ENCODE results near the gene MED13L.

Gene MED13L

DNA sequence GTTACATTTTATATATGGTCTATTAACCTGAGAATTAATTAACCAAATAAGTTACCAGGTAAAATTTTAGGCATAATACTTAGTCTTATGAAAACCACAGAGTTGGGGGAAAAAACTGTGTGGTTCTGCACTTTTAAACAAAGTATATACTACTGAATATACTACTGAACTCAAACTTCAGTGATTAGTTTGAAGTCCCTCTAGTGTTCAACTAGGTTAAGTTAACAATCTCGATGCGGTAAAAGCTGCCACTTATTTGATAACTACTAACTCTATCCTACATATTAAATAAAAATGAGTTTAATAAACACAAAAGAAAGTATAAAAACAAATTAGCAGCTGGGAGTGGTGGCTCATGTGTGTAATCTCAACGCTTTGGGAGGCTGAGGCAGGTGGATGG, 56.7 kb downstream of the MED13L start:
- no peak overlapping the region for H3K4me3 ChIP-seq (ENCODE audit: low read depth in 1 of 2, low read length in 1 of 2)
- peaks cover 4% of the 10 kb centered on the region for H3K36me3 ChIP-seq
- no peaks in the 10 kb centered on the region for H3K9me3 ChIP-seq
- peaks cover 4 to 12% of the 10 kb centered on the region in 2 experiments for H3K4me1 ChIP-seq (ENCODE audit: control insufficient read depth in 1 of 2, insufficient read depth in 1 of 2, low read depth in 1 of 2, low read length in 1 of 2)
- H3K27me3 ChIP-seq: no peaks in the 10 kb centered on the region
- H3K27ac ChIP-seq: no peak overlapping the region
- TF ChIP-seq, protein P1, sequence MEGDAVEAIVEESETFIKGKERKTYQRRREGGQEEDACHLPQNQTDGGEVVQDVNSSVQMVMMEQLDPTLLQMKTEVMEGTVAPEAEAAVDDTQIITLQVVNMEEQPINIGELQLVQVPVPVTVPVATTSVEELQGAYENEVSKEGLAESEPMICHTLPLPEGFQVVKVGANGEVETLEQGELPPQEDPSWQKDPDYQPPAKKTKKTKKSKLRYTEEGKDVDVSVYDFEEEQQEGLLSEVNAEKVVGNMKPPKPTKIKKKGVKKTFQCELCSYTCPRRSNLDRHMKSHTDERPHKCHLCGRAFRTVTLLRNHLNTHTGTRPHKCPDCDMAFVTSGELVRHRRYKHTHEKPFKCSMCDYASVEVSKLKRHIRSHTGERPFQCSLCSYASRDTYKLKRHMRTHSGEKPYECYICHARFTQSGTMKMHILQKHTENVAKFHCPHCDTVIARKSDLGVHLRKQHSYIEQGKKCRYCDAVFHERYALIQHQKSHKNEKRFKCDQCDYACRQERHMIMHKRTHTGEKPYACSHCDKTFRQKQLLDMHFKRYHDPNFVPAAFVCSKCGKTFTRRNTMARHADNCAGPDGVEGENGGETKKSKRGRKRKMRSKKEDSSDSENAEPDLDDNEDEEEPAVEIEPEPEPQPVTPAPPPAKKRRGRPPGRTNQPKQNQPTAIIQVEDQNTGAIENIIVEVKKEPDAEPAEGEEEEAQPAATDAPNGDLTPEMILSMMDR (IDR thresholded peaks at IDR 0.05): no peak

- Histone ChIP-seq H3K27ac (peak overlapping the region; percentile 55), H3K4me3 (ENCODE audit: low read depth in 1 of 2, low read length in 1 of 2) (no peak overlapping the region), H3K9me3 (no peaks in the 10 kb centered on the region), H3K4me1 (ENCODE audit: control insufficient read depth in 1 of 2, insufficient read depth in 1 of 2, low read depth in 1 of 2, low read length in 1 of 2) (peaks cover 17 to 31% of the 10 kb centered on the region in 2 experiments), H3K36me3 (peaks cover 3% of the 10 kb centered on the region), H3K27me3 (no peaks in the 10 kb centered on the region)
- TF ChIP-seq, protein P1 (IDR thresholded peaks at IDR 0.05): no peak
Observed at GRCh38 chr12:116217045-116217735, 60.3 kb downstream of the MED13L start.

GRCh38 chr12:116216022-116216756, 61.3 kb downstream of the MED13L start:
- Histone ChIP-seq H3K9me3 (no peaks in the 10 kb centered on the region), H3K36me3 (no peaks in the 10 kb centered on the region), H3K27ac (peak overlapping the region; percentile 55), H3K4me3 (ENCODE audit: low read depth in 1 of 2, low read length in 1 of 2) (no peak overlapping the region), H3K27me3 (no peaks in the 10 kb centered on the region), H3K4me1 (ENCODE audit: control insufficient read depth in 1 of 2, insufficient read depth in 1 of 2, low read depth in 1 of 2, low read length in 1 of 2) (peaks cover 17 to 36% of the 10 kb centered on the region in 2 experiments)
- TF ChIP-seq, protein P1 (IDR thresholded peaks at IDR 0.05): no peak

- TF ChIP-seq, protein P1 (IDR thresholded peaks at IDR 0.05): no peak
Observed at GRCh38 chr12:116215023-116215422, 62.5 kb downstream of the MED13L start.

DNA sequence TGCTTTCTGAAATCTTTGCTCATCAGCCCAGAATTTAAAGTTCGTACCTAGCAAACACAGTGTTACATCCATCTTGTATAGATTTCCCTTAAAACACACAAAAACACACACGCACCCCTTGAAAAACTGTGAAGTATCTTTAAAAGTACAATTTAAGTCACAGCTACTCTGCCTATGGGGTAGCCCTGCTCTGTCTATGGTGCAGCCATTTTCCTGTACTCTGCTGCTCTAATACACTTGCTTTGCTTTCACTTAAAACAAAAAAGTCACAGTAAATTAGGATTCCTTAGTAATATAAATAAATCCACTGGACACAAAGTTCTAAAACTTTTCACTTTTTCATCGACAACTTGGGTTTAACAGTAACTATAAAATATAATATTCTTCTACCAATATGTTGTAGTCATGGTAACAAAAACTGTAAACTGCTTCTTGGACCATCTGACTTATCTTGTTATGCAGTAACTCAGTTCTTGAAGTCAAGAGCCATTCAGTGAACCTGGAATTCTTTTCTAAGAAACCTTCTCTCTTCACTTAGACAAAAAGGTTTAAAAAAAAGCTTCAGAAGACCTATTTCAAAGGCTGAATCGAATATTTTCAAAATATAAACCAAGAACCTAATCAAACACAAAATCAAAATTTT, 63.5 kb downstream of the MED13L start:
- Histone ChIP-seq H3K4me1 (ENCODE audit: control insufficient read depth in 1 of 2, insufficient read depth in 1 of 2, low read depth in 1 of 2, low read length in 1 of 2) (peaks cover 17 to 40% of the 10 kb centered on the region in 2 experiments), H3K4me3 (ENCODE audit: low read depth in 1 of 2, low read length in 1 of 2) (no peak overlapping the region), H3K27me3 (no peaks in the 10 kb centered on the region), H3K27ac (no peak overlapping the region), H3K36me3 (no peaks in the 10 kb centered on the region), H3K9me3 (no peaks in the 10 kb centered on the region)
- TF ChIP-seq, protein P1 (IDR thresholded peaks at IDR 0.05): no peak

More at GRCh38 chr12:116215023-116215422, 62.5 kb downstream of the MED13L start:
- Histone ChIP-seq H3K27me3 (no peaks in the 10 kb centered on the region), H3K36me3 (no peaks in the 10 kb centered on the region), H3K9me3 (no peaks in the 10 kb centered on the region), H3K4me3 (ENCODE audit: low read depth in 1 of 2, low read length in 1 of 2) (no peak overlapping the region), H3K4me1 (ENCODE audit: control insufficient read depth in 1 of 2, insufficient read depth in 1 of 2, low read depth in 1 of 2, low read length in 1 of 2) (peaks cover 17 to 37% of the 10 kb centered on the region in 2 experiments), H3K27ac (peak overlapping the region; percentile 55)
